Heart left ventricle (tissue), 13 donors: ENCODE results near the gene ADAM8.

Source experiments
- POLR2A ChIP-seq, 2 donors: fragments of 450-650 bp; IDR thresholded peaks; one replicate each; pipeline ENCODE4 v1.6.1; 2017; ENCODE audit warnings: antibody characterized with exemption in 2 of 2, mild to moderate bottlenecking in 2 of 2, moderate library complexity in 2 of 2
- TF ChIP-seq, protein P1 (sequence below), 12 donors: fragments of 200-600 bp; sonication (generic) in 4 of 12; IDR thresholded peaks; one replicate each; pipeline versions ENCODE4 v1.5.0 to v1.8.0; 2018 to 2022; ENCODE audit warnings: antibody characterized with exemption in 12 of 12, mild to moderate bottlenecking in 5 of 12
- donor health status: ischemic (EF 13 %, LVEDD 7.1; RV severe dilation, severe dysfunction).
- donor health status: DM: no; HTN: yes; CAD: no.
- donor health status: DM: no; HTN: no; CAD: no.
- donor health status: ischemic (EF 25% LVEDD 6.9; RV normal size, moderate dysfunction).
- donor health status: ischemic (EF 25% LVEDD 5.7; RV mildly dilated, moderate dysfunction).
- donor health status: ischemic (EF 35%, LVEDD 5.7; RV mildly dilated, moderate dysfunction).
- donor health status: nonischemic (EF 11% LVEDD 7.7; RV severe dilation, severe dysfunction).
- donor health status: DM: yes; HTN: yes; CAD: no.
- donor health status: PGD.
- donor health status: ischemic (EF 29% LVEDD 5.4; RV normal size, mild dysfunction).
- donor health status: nonischemic (EF 23%, LVEDD 6.1; RV moderate dilation, normal function).

DNA sequence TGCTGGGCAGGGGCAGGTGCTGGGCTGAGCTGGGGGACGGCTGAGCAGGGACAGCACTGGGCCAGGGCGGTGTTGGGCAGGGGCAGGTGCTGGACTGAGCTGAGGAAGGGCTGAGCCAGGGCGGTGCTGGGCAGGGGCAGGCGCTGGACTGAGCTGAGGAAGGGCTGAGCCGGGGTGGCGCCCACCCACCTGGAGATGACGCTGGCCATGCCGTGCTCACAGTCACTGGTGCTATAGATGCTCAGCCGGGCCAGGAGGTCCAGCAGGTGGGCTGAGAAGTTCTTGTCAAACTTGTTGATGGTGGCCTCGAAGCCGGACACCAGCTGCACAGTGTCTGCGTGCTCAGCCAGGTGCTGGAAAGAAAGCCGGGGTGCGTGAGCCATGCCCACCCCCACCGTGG lies 4.4 kb upstream of the ADAM8 start:
- TF ChIP-seq, protein P1, sequence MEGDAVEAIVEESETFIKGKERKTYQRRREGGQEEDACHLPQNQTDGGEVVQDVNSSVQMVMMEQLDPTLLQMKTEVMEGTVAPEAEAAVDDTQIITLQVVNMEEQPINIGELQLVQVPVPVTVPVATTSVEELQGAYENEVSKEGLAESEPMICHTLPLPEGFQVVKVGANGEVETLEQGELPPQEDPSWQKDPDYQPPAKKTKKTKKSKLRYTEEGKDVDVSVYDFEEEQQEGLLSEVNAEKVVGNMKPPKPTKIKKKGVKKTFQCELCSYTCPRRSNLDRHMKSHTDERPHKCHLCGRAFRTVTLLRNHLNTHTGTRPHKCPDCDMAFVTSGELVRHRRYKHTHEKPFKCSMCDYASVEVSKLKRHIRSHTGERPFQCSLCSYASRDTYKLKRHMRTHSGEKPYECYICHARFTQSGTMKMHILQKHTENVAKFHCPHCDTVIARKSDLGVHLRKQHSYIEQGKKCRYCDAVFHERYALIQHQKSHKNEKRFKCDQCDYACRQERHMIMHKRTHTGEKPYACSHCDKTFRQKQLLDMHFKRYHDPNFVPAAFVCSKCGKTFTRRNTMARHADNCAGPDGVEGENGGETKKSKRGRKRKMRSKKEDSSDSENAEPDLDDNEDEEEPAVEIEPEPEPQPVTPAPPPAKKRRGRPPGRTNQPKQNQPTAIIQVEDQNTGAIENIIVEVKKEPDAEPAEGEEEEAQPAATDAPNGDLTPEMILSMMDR (IDR thresholded peaks at IDR 0.05): no peak
- TF ChIP-seq POLR2A (IDR thresholded peaks at IDR 0.05): no peak
